H1 (cell line): ENCODE results near the gene ITGAV.

Experiments
- ATF3 ChIP-seq: IDR thresholded peaks from 2 replicates; pipeline ENCODE4 v1.6.1; 2011; ENCODE audit warnings: low read depth, mild to moderate bottlenecking, low read length; ENCODE audit not compliant: insufficient read depth
- CEBPB ChIP-seq: IDR thresholded peaks from 2 replicates; pipeline ENCODE4 v1.6.1; 2012; ENCODE audit warnings: low read depth, low read length
- CTCF ChIP-seq, 3 experiments: IDR thresholded peaks; 1 replicate in 2 of 3; 2 replicates in 1 of 3; pipeline versions ENCODE4 v1.5.1 to v1.6.1; 2011; ENCODE audit warnings: low read length in 3 of 3, mild to moderate bottlenecking in 3 of 3, inconsistent platforms in 2 of 3, low read depth in 1 of 3, moderate library complexity in 1 of 3; ENCODE audit not compliant: insufficient read depth in 1 of 3; ENCODE audit errors: control extremely low read depth in 1 of 3
- EP300 ChIP-seq, 2 experiments: IDR thresholded peaks; 1 replicate in 1 of 2; 2 replicates in 1 of 2; pipeline ENCODE4 v1.6.1; 2011 to 2012; ENCODE audit warnings: low read depth in 2 of 2, low read length in 2 of 2, mild to moderate bottlenecking in 2 of 2, borderline replicate concordance in 1 of 2, inconsistent platforms in 1 of 2, moderate library complexity in 1 of 2
- EZH2 ChIP-seq: fragments of 200-600 bp; sonication (generic); IDR thresholded peaks from 2 replicates; pipeline ENCODE4 v1.7.1; 2012; ENCODE audit warnings: low read depth, mild to moderate bottlenecking, moderate library complexity, low read length, inconsistent platforms; ENCODE audit not compliant: severe bottlenecking
- JUN ChIP-seq: IDR thresholded peaks from 2 replicates; pipeline ENCODE4 v1.6.1; 2011; ENCODE audit warnings: low read depth, mild to moderate bottlenecking, improper control_type of control experiment, low read length
- MAX ChIP-seq: IDR thresholded peaks from 2 replicates; pipeline ENCODE4 v1.6.1; 2012; ENCODE audit warnings: inconsistent platforms
- NANOG ChIP-seq: IDR thresholded peaks from 2 replicates; pipeline ENCODE4 v1.6.1; 2011; ENCODE audit warnings: low read length, low read depth, mild to moderate bottlenecking, inconsistent platforms; ENCODE audit not compliant: insufficient read depth, poor library complexity, severe bottlenecking
- POLR2A ChIP-seq, 2 experiments: IDR thresholded peaks; 1 replicate in 1 of 2; 2 replicates in 1 of 2; pipeline ENCODE4 v1.6.1; 2011; ENCODE audit warnings: low read depth in 2 of 2, low read length in 2 of 2, mild to moderate bottlenecking in 2 of 2; ENCODE audit errors: control extremely low read depth in 1 of 2
- POLR2AphosphoS5 ChIP-seq: IDR thresholded peaks from 2 replicates; pipeline ENCODE4 v1.6.1; 2011; ENCODE audit warnings: low read depth, low read length
- SIN3A ChIP-seq, 2 experiments: IDR thresholded peaks in 1 of 2; conservative IDR thresholded peaks in 1 of 2; 2 replicates each; pipeline ENCODE4 v1.6.1; 2011 to 2012; ENCODE audit warnings: low read length in 2 of 2, improper control_type of control experiment in 1 of 2, low read depth in 1 of 2, mild to moderate bottlenecking in 1 of 2
- TAF1 ChIP-seq: IDR thresholded peaks from 2 replicates; pipeline ENCODE4 v1.6.1; 2011; ENCODE audit warnings: mild to moderate bottlenecking, low read depth, low read length
- USF2 ChIP-seq: IDR thresholded peaks from 2 replicates; pipeline ENCODE4 v1.6.1; 2011; ENCODE audit warnings: low read length, improper control_type of control experiment
- ZNF274 ChIP-seq: IDR thresholded peaks from 2 replicates; pipeline ENCODE4 v1.7.0; 2012; ENCODE audit warnings: low read length, borderline replicate concordance; ENCODE audit errors: extremely low read depth

GRCh38 chr2:186639939-186640338 is 50.1 kb downstream of the ITGAV start:
- TF ChIP-seq TAF1 (no peak), EZH2 (no peak), ATF3 (no peak), POLR2A (IDR thresholded peaks at IDR 0.05; ENCODE audit: control extremely low read depth in 1 of 2, low read depth in 2 of 2, low read length in 2 of 2) (no peak), CEBPB (no peak), MAX (no peak), CTCF (IDR thresholded peaks at IDR 0.05; ENCODE audit: control extremely low read depth in 1 of 3, insufficient read depth in 1 of 3, low read depth in 1 of 3, low read length in 3 of 3) (no peak), POLR2AphosphoS5 (no peak), JUN (no peak), EP300 (IDR thresholded peaks at IDR 0.05; ENCODE audit: borderline replicate concordance in 1 of 2, low read depth in 2 of 2, low read length in 2 of 2) (no peak), SIN3A (conservative IDR thresholded peaks at IDR 0.05 in 1 of 2, IDR thresholded peaks at IDR 0.05 in 1 of 2; ENCODE audit: low read depth in 1 of 2, low read length in 2 of 2) (no peak), ZNF274 (no peak), USF2 (no peak), NANOG (no peak)
